Measurements from ENCODE around the gene ATP8A2. TPM values are rescaled to one million over a fixed set of nuclear protein-coding genes. Genes with fewer than 3 reads are reported as not detected.

ATP8A2 gene
- total RNA-seq, 1 experiment from 2014 or later = not detected

DNA sequence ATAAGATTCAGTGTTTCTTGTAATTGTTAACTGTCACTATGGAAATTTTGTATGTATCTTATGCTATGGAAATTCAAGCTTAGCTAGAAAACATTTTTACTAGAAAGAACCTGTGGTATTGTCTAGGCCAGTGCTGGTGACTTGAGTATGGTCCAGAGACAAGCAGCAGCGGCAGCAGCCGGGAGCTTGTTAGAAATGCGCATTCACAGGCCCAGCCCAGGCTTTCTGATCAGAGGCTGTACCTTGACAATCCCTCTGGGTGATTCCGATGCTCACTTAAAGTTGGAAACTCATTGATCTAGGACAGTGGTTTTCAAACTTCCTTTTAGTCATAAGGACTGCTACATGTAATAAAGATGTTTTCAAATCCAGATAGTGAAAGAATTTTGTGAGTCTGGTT is 392.6 kb downstream of the ATP8A2 start:
- in situ Hi-C loops (cut with HindIII; ENCODE audit: low pct_unique_long_range_greater_than_20kb, low sequenced_read_pairs) (no loop called here), intact Hi-C loops (cut with micrococcal nuclease; ENCODE audit: unreplicated experiment) (no loop called here)
- Histone ChIP-seq H3K36me3 (ENCODE audit: control insufficient read depth, insufficient read depth, low read length) (no peaks in the 10 kb centered on the region), H3K27ac (ENCODE audit: low read length) (no peak overlapping the region), H3K4me3 (ENCODE audit: low read depth in 2 of 2, low read length in 2 of 2) (no peak overlapping the region), H3K4me1 (ENCODE audit: control insufficient read depth, insufficient read depth, low read length) (no peaks in the 10 kb centered on the region), H3K27me3 (ENCODE audit: control insufficient read depth, insufficient read depth, low read length) (no peaks in the 10 kb centered on the region), H3K9me3 (ENCODE audit: control insufficient read depth, insufficient read depth, low read depth, low read length) (no peaks in the 10 kb centered on the region)
- no peak for DNase-seq (ENCODE audit: low read depth, low spot score)
- BruUV-seq (replicated peaks) = no TSS peak
- ChIA-PET POLR2A (no interaction called here), CTCF (no interaction called here)
- TF ChIP-seq SIN3A (IDR thresholded peaks at IDR 0.05; ENCODE audit: borderline replicate concordance, insufficient read depth, low read depth, low read length) (no peak), TCF7L2 (IDR thresholded peaks at IDR 0.05; ENCODE audit: low read depth, low read length) (no peak), POLR2AphosphoS5 (IDR thresholded peaks at IDR 0.05; ENCODE audit: low read depth, low read length) (no peak)
- TF ChIP-seq, protein P1, sequence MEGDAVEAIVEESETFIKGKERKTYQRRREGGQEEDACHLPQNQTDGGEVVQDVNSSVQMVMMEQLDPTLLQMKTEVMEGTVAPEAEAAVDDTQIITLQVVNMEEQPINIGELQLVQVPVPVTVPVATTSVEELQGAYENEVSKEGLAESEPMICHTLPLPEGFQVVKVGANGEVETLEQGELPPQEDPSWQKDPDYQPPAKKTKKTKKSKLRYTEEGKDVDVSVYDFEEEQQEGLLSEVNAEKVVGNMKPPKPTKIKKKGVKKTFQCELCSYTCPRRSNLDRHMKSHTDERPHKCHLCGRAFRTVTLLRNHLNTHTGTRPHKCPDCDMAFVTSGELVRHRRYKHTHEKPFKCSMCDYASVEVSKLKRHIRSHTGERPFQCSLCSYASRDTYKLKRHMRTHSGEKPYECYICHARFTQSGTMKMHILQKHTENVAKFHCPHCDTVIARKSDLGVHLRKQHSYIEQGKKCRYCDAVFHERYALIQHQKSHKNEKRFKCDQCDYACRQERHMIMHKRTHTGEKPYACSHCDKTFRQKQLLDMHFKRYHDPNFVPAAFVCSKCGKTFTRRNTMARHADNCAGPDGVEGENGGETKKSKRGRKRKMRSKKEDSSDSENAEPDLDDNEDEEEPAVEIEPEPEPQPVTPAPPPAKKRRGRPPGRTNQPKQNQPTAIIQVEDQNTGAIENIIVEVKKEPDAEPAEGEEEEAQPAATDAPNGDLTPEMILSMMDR (IDR thresholded peaks at IDR 0.05) = no peak
- TF ChIP-seq, protein P2, sequence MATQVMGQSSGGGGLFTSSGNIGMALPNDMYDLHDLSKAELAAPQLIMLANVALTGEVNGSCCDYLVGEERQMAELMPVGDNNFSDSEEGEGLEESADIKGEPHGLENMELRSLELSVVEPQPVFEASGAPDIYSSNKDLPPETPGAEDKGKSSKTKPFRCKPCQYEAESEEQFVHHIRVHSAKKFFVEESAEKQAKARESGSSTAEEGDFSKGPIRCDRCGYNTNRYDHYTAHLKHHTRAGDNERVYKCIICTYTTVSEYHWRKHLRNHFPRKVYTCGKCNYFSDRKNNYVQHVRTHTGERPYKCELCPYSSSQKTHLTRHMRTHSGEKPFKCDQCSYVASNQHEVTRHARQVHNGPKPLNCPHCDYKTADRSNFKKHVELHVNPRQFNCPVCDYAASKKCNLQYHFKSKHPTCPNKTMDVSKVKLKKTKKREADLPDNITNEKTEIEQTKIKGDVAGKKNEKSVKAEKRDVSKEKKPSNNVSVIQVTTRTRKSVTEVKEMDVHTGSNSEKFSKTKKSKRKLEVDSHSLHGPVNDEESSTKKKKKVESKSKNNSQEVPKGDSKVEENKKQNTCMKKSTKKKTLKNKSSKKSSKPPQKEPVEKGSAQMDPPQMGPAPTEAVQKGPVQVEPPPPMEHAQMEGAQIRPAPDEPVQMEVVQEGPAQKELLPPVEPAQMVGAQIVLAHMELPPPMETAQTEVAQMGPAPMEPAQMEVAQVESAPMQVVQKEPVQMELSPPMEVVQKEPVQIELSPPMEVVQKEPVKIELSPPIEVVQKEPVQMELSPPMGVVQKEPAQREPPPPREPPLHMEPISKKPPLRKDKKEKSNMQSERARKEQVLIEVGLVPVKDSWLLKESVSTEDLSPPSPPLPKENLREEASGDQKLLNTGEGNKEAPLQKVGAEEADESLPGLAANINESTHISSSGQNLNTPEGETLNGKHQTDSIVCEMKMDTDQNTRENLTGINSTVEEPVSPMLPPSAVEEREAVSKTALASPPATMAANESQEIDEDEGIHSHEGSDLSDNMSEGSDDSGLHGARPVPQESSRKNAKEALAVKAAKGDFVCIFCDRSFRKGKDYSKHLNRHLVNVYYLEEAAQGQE (IDR thresholded peaks at IDR 0.05; ENCODE audit: insufficient read depth in 1 of 2, low read depth in 2 of 2, low read length in 1 of 2) = no peak
- no peak for ATAC-seq

DNA sequence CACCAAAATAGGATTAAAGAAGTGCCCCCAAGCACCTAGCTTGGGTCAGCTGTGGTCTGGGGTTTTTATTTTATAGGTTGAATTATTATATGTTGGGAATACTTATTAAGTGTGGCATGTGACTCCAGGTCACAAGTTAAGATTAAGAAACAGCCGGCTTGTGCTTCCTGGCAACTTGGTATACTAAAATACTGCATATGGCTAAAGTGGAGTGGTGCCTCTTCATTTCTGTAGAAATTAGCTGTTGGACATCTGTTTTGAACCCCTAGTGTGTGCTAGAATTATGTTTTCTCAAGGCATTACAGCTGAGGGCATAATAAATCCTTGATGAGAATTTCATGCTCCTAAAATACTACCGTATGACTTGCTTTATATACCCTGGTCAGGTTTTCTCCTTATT is 393.5 kb downstream of the ATP8A2 start:
- Histone ChIP-seq H3K27me3 (ENCODE audit: control insufficient read depth, insufficient read depth, low read length) (no peaks in the 10 kb centered on the region), H3K9me3 (ENCODE audit: control insufficient read depth, insufficient read depth, low read depth, low read length) (no peaks in the 10 kb centered on the region), H3K4me1 (ENCODE audit: control insufficient read depth, insufficient read depth, low read length) (no peaks in the 10 kb centered on the region), H3K36me3 (ENCODE audit: control insufficient read depth, insufficient read depth, low read length) (no peaks in the 10 kb centered on the region), H3K4me3 (ENCODE audit: low read depth in 2 of 2, low read length in 2 of 2) (no peak overlapping the region), H3K27ac (ENCODE audit: low read length) (no peak overlapping the region)
- POLR2A ChIA-PET = no interaction called here
- DNase-seq (ENCODE audit: low read depth, low spot score) = no peak
- TF ChIP-seq SIN3A (IDR thresholded peaks at IDR 0.05; ENCODE audit: borderline replicate concordance, insufficient read depth, low read depth, low read length) (no peak), POLR2AphosphoS5 (IDR thresholded peaks at IDR 0.05; ENCODE audit: low read depth, low read length) (no peak), TCF7L2 (IDR thresholded peaks at IDR 0.05; ENCODE audit: low read depth, low read length) (no peak)
- TF ChIP-seq, protein P2 (IDR thresholded peaks at IDR 0.05; ENCODE audit: insufficient read depth in 1 of 2, low read depth in 2 of 2, low read length in 1 of 2) = no peak
- TF ChIP-seq, protein P1 (IDR thresholded peaks at IDR 0.05) = no peak
- in situ Hi-C loops (cut with HindIII; ENCODE audit: low pct_unique_long_range_greater_than_20kb, low sequenced_read_pairs) = no loop called here
- CTCF ChIA-PET = no interaction called here
- intact Hi-C loops (cut with micrococcal nuclease; ENCODE audit: unreplicated experiment) = no loop called here
- ATAC-seq = no peak
- no TSS peak for BruUV-seq (replicated peaks)

Data from Panc1 (cell line).